ENCODE measurements around the gene ZFYVE9. TPM values are rescaled to one million over a fixed set of nuclear protein-coding genes. Genes with fewer than 3 reads are reported as not detected.

Gene ZFYVE9
- total and polyA plus RNA-seq, 10 of the 15 experiments (the other 5 are each of a cell fraction or from before 2014, with no cell fraction given), result 0.26 to 6.9 (median 2.3) TPM

- DNase-seq (ENCODE audit: low read depth, low spot score) (no peak), ATAC-seq (no peak), FAIRE-seq (no peak)
- H3K27me3 ChIP-seq (replicated peaks in 1 of 2; ENCODE audit: control insufficient read depth in 2 of 2, insufficient read depth in 2 of 2, low read length in 1 of 2), result no peaks in the 10 kb centered on the region
- 79% methylated on average over 4 of the region's 4 CpGs for WGBS (ENCODE audit: insufficient coverage, insufficient replicate concordance, low lambda C conversion rate, missing lambda C conversion rate)
- CTCF ChIA-PET, result no interaction called here
- no peak overlapping the region for H3K27ac ChIP-seq (ENCODE audit: control insufficient read depth, insufficient read depth)
- H4K20me1 ChIP-seq (ENCODE audit: control insufficient read depth, insufficient read depth), result no peaks in the 10 kb centered on the region
- no peak overlapping the region for H3K4me2 ChIP-seq (ENCODE audit: control insufficient read depth, insufficient read depth)
- no peak overlapping the region for H2AFZ ChIP-seq (ENCODE audit: control insufficient read depth, low read depth, low read length)
- no peaks in the 10 kb centered on the region for H3K4me1 ChIP-seq (ENCODE audit: control insufficient read depth, insufficient read depth, low read length)
- in situ Hi-C loops (cut with MboI) (no loop called here), intact Hi-C loops (cut with micrococcal nuclease; ENCODE audit: unreplicated experiment) (no loop called here)
- no peak overlapping the region for H3K4me3 ChIP-seq
- BruUV-seq (replicated peaks), result no TSS peak
- no peaks in the 10 kb centered on the region for H3K9me3 ChIP-seq (replicated peaks; ENCODE audit: control insufficient read depth, insufficient read depth, low read length)
- no peaks in the 10 kb centered on the region for H3K36me3 ChIP-seq (ENCODE audit: control insufficient read depth in 2 of 2, insufficient read depth in 2 of 2, low read length in 1 of 2)
- POLR2A ChIA-PET, result interaction anchor here (0.5 kb wide), 1 partner anchor 66 kb away, joined by 3 read pairs; no protein-coding TSS in a partner anchor
- RAD21 ChIA-PET (ENCODE audit: unreplicated experiment), result no interaction called here
- TF ChIP-seq ZBTB33 (IDR thresholded peaks at IDR 0.05), result no peak
- no peak for TF ChIP-seq KAT2A (conservative IDR thresholded peaks at IDR 0.05; ENCODE audit: control insufficient read depth, low read depth, low read length)
- no peak for TF ChIP-seq RELA (IDR thresholded peaks at IDR 0.05; ENCODE audit: borderline replicate concordance, partially characterized antibody)
- TF ChIP-seq POLR2A (IDR thresholded peaks at IDR 0.05; ENCODE audit: low read depth, low read length), result no peak
- TF ChIP-seq SUZ12 (IDR thresholded peaks at IDR 0.05; ENCODE audit: unreplicated experiment), result no peak
- no peak for TF ChIP-seq RAD21 (IDR thresholded peaks at IDR 0.05; ENCODE audit: insufficient read depth, low read depth, low read length)
- no peak for TF ChIP-seq MLLT1 (IDR thresholded peaks at IDR 0.05)
- no peak for TF ChIP-seq PRDM15 (CRISPR knock-in tag; IDR thresholded peaks at IDR 0.05)
- no peak for TF ChIP-seq SMAD5 (IDR thresholded peaks at IDR 0.05; ENCODE audit: low read depth)
- no peak for TF ChIP-seq PAX5 (IDR thresholded peaks at IDR 0.05; ENCODE audit: borderline replicate concordance, low read depth, low read length)
- TF ChIP-seq RUNX3 (IDR thresholded peaks at IDR 0.05; ENCODE audit: low read length), result no peak
- TF ChIP-seq E4F1 (IDR thresholded peaks at IDR 0.05; ENCODE audit: borderline replicate concordance, partially characterized antibody), result no peak
- TF ChIP-seq POLR2AphosphoS5 (IDR thresholded peaks at IDR 0.05; ENCODE audit: low read length), result no peak
- no peak for TF ChIP-seq NRF1 (conservative IDR thresholded peaks at IDR 0.05; ENCODE audit: low read depth, low read length)
- H3K9ac ChIP-seq (ENCODE audit: control insufficient read depth, insufficient read depth, low read length), result no peak overlapping the region
- H3K79me2 ChIP-seq (ENCODE audit: control insufficient read depth, insufficient read depth, low read length), result no peaks in the 10 kb centered on the region
- SMC1A ChIA-PET (ENCODE audit: uncharacterized antibody, unreplicated experiment), result no interaction called here
These were observed 22.7 kb downstream of the ZFYVE9 start for GRCh38 chr1:52164604-52165003.

Measured in GM12878 (cell line).